ENCODE results near the gene FMNL1. TPM values are rescaled to one million over a fixed set of nuclear protein-coding genes. Genes with fewer than 3 reads are reported as not detected.

Gene FMNL1
- total and polyA plus RNA-seq, 10 of the 15 experiments (the other 5 are each of a cell fraction or from before 2014, with no cell fraction given), result 3.3 to 108 (median 19.5) TPM

GRCh38 chr17:45277216-45277849 is 55.6 kb downstream of the FMNL1 start (continued):
- TF ChIP-seq HSF1 (IDR thresholded peaks at IDR 0.05; ENCODE audit: low read depth, low read length) (no peak), BACH1 (IDR thresholded peaks at IDR 0.05; ENCODE audit: borderline replicate concordance) (0 out of 2 replicates have a peak, but pooled peaks have one; percentile 28), RUNX3 (IDR thresholded peaks at IDR 0.05; ENCODE audit: low read length) (peak; percentile 19; the same call in 1 of the 2 replicates), EP300 (IDR thresholded peaks at IDR 0.05; ENCODE audit: borderline replicate concordance in 1 of 2, control insufficient read depth in 1 of 2, low read depth in 2 of 2, low read length in 2 of 2) (no peak), EED (IDR thresholded peaks at IDR 0.05; ENCODE audit: low read depth) (0 out of 2 replicates have a peak, but pooled peaks have one; percentile 20), MXI1 (IDR thresholded peaks at IDR 0.05; ENCODE audit: low read depth, low read length) (no peak), HDAC2 (IDR thresholded peaks at IDR 0.05) (no peak), ZNF207 (IDR thresholded peaks at IDR 0.05; ENCODE audit: borderline replicate concordance) (peak; percentile 51; the same call in 1 of the 2 replicates), IRF4 (IDR thresholded peaks at IDR 0.05; ENCODE audit: low read depth, low read length) (0 out of 2 replicates have a peak, but pooled peaks have one; percentile 34), RAD21 (IDR thresholded peaks at IDR 0.05; ENCODE audit: insufficient read depth, low read depth, low read length) (peak; percentile 94), SMC3 (IDR thresholded peaks at IDR 0.05; ENCODE audit: borderline replicate concordance, low read length) (peak; percentile 98), PML (IDR thresholded peaks at IDR 0.05; ENCODE audit: low read length) (no peak), IKZF1 (conservative IDR thresholded peaks at IDR 0.05) (0 out of 2 replicates have a peak, but pooled peaks have one; percentile 16), NRF1 (conservative IDR thresholded peaks at IDR 0.05; ENCODE audit: low read depth, low read length) (0 out of 2 replicates have a peak, but pooled peaks have one; percentile 12)
- TF ChIP-seq, protein P1, sequence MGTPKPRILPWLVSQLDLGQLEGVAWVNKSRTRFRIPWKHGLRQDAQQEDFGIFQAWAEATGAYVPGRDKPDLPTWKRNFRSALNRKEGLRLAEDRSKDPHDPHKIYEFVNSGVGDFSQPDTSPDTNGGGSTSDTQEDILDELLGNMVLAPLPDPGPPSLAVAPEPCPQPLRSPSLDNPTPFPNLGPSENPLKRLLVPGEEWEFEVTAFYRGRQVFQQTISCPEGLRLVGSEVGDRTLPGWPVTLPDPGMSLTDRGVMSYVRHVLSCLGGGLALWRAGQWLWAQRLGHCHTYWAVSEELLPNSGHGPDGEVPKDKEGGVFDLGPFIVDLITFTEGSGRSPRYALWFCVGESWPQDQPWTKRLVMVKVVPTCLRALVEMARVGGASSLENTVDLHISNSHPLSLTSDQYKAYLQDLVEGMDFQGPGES (IDR thresholded peaks at IDR 0.05), result no peak
- TF ChIP-seq, protein P2, sequence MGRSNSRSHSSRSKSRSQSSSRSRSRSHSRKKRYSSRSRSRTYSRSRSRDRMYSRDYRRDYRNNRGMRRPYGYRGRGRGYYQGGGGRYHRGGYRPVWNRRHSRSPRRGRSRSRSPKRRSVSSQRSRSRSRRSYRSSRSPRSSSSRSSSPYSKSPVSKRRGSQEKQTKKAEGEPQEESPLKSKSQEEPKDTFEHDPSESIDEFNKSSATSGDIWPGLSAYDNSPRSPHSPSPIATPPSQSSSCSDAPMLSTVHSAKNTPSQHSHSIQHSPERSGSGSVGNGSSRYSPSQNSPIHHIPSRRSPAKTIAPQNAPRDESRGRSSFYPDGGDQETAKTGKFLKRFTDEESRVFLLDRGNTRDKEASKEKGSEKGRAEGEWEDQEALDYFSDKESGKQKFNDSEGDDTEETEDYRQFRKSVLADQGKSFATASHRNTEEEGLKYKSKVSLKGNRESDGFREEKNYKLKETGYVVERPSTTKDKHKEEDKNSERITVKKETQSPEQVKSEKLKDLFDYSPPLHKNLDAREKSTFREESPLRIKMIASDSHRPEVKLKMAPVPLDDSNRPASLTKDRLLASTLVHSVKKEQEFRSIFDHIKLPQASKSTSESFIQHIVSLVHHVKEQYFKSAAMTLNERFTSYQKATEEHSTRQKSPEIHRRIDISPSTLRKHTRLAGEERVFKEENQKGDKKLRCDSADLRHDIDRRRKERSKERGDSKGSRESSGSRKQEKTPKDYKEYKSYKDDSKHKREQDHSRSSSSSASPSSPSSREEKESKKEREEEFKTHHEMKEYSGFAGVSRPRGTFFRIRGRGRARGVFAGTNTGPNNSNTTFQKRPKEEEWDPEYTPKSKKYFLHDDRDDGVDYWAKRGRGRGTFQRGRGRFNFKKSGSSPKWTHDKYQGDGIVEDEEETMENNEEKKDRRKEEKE (IDR thresholded peaks at IDR 0.05), result no peak
